ENCODE results near the gene RYR3.

RYR3 gene

DNA sequence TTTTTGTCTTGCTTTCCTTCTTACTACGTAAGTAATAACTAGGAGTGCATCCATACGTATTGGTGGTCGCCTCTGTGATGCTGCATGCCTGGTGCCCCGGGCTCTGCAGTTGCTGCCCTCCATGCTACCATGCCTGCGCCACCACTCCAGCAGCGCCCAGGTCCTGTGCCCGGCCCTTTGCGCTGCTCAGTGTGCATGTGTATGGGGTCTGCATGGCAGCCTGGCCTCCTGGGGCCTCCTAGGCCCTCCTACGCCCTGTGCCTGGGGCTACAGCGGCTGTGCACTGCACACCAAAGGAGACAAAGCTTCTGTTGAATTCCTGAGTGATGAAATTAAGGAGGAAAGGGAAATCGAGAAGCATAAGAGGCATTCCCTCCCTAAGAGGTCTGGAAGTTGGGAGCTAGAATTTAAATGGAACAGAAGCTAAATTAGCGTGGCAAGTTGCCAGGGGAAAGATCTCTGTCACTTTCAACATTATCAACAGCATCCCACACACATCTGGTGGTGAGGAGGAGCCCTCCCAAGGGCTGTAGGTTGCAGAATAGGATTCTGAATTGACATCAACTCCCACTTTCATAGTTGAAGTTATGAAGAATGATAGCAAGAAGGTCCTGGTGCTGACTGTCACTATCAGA, 382.5 kb downstream of the RYR3 start:
- in situ Hi-C loops (cut with HindIII; ENCODE audit: low sequenced_read_pairs) = loop anchor here (25.0 kb wide), 1 partner anchor 406 kb away; no protein-coding TSS in a partner anchor

GRCh38 chr15:33698126-33698525, 387.4 kb downstream of the RYR3 start:
- in situ Hi-C loops (cut with HindIII; ENCODE audit: low sequenced_read_pairs) = loop anchor here (25.0 kb wide), 1 partner anchor 411 kb away; no protein-coding TSS in a partner anchor

GRCh38 chr15:33699145-33699544, 388.4 kb downstream of the RYR3 start:
- in situ Hi-C loops (cut with HindIII; ENCODE audit: low sequenced_read_pairs) = loop anchor here (25.0 kb wide), 1 partner anchor 412 kb away; no protein-coding TSS in a partner anchor

GRCh38 chr15:33699691-33700447, 389.1 kb downstream of the RYR3 start:
- in situ Hi-C loops (cut with HindIII; ENCODE audit: low sequenced_read_pairs) = loop anchor here (25.0 kb wide), 1 partner anchor 413 kb away; no protein-coding TSS in a partner anchor

DNA sequence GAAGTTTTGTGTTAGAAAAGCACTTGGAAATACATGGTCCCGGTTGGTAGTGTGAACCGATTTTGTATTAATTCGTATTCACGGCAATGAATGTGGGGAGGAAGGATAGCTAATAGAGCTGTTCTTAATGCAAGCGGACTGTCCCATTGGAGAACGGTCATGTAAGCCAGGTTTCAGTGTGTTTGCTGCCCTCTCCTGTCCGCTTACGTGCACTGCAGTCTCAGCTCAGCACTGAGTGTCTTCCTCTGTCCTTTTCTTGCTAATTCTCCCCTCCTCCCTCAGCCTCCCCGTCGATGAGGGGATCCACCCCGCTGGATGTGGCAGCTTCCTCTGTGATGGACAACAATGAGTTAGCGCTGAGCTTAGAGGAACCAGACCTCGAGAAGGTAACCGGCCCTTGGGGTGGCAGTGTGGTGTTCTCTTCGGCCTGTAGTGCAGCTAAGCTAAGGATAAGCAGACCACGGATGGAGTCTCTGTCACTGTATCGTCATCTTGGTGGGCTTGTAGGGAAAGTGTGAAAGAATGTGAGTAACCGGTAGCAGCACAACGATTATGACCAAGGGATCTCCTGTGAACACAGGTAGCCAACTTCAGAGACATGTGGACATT, 390.0 kb downstream of the RYR3 start:
- in situ Hi-C loops (cut with HindIII; ENCODE audit: low sequenced_read_pairs) = no loop called here

DNA sequence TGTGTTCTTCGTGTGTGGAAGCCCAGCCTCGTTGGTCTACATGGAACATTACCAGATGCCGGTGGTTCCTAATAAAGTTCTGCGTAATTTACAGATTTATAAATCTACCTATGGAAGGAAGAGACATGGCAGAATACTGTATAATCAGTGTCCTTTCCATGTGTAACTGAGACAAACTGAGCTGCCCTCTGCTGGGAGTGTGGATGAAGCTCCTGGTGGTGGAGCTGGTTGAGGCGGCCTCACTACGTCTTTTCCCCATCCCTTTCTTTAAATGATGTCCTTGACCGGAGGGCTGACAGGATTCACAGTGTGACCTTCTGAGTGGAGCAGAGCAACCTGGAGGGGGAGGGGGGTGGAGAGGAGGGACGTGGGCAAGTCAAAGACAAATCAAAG, 390.5 kb downstream of the RYR3 start:
- in situ Hi-C loops (cut with HindIII; ENCODE audit: low sequenced_read_pairs) = no loop called here

GRCh38 chr15:33706173-33706572, 395.4 kb downstream of the RYR3 start:
- in situ Hi-C loops (cut with HindIII; ENCODE audit: low sequenced_read_pairs) = no loop called here

GRCh38 chr15:33710748-33711147, 400.0 kb downstream of the RYR3 start:
- in situ Hi-C loops (cut with HindIII; ENCODE audit: low sequenced_read_pairs) = no loop called here

DNA sequence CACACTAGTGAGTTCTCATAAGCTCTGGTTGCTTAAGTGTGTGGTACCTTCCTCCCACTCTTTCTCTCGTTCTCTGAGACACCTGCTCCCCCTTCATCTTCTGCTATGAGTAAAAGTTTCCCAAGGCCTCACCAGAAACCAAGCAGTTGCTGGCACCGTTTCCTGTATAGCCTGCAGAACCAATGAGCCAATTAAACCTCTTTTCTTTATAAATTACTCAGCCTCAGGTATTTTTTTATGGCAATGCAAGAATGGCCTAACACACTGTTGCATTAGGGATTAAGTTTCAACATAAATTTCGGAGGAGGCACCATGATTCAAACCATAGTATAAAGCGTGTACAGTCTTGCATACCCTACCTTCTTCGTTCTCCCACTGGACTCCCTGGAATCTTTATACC, 405.3 kb downstream of the RYR3 start:
- in situ Hi-C loops (cut with HindIII; ENCODE audit: low sequenced_read_pairs) = no loop called here

DNA sequence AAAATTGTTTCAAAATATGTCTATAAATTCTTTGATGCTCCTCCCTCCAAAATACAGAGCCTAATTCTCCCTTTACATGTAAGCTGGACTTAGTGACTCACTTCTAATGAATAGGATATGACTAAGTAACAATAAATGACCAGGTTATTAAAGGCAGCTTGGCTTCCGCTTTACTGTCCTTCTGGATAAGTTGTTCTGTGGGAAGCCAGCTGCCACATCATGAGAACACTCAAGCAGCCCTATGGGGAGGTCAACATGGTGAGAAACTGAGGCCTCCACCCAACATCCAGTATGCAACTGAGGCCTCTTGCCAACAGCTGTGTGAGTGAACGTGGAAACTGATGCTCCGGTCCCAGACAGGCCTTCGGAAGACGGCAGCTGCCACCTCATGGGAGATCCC, 410.2 kb downstream of the RYR3 start:
- in situ Hi-C loops (cut with HindIII; ENCODE audit: low sequenced_read_pairs) = no loop called here

DNA sequence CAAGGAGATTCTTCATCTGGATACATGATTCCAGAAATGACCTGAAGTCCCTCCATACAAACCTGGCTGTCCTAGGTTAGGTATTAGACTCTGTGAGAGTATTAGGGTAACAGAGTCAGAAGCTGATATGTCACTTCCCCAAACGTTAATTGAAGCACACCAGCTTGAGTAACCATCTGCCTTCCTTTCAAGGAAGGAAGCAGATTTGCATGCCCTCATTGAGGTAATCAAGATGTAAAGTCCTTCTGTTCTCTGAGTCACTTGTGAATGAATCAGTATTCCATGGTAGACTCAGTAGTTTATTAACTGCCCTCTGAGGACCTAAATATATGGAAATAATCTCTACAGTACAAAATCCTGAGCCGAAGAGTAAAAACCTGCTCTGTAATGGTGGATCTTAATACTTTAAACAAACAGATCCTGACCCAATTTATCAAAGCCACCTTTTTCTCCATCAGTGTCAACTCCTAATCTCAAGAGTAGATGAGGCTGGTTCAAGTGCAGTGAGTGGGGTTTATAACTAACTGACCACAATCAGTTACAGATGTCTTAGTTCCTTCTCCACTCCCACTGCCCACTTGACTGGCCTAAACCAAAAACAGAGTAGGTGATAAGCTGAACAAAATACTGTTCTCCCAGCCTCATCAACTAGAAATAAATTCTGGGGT, 411.4 kb downstream of the RYR3 start:
- in situ Hi-C loops (cut with HindIII; ENCODE audit: low sequenced_read_pairs) = no loop called here

DNA sequence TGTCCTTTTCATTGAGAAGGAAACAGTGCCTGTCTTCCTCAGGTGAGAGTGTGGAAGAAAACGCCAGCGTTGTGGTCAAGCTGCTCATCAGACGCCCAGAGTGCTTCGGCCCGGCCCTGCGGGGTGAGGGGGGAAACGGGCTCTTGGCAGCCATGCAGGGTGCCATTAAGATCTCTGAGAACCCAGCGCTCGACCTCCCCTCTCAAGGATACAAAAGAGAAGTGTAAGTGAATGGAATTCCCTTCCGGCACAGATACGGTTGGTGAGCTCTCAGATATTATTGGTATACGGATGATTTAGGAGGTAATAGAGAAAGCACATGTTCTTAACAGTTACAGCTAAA, 411.9 kb downstream of the RYR3 start:
- in situ Hi-C loops (cut with HindIII; ENCODE audit: low sequenced_read_pairs) = no loop called here

- in situ Hi-C loops (cut with HindIII; ENCODE audit: low sequenced_read_pairs) = loop anchor here (25.0 kb wide), 1 partner anchor 263 kb away; no protein-coding TSS in a partner anchor
These were observed 413.7 kb downstream of the RYR3 start for GRCh38 chr15:33724321-33725036.

GRCh38 chr15:33729653-33730052, 418.9 kb downstream of the RYR3 start:
- in situ Hi-C loops (cut with HindIII; ENCODE audit: low sequenced_read_pairs) = loop anchor here (25.0 kb wide), 1 partner anchor 258 kb away; no protein-coding TSS in a partner anchor

DNA sequence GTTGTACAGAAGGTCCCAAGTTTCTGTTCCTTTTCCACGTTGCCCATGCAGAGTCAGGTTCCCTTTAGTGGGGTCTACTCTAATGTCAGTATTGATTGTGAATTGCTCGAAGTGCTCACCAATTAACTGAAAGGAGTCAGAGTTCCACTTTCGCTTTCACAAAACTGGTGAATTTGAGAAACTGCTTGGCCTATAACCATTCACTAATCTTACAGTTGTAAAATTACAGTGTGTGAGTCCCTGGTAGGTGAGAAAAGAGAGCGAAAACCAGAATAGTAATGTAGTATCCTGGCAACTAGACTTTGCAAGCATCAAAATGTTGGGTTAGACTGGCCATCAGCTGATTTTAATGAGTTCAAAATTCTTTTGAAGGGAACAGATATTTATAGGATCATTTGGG, 420.0 kb downstream of the RYR3 start:
- in situ Hi-C loops (cut with HindIII; ENCODE audit: low sequenced_read_pairs) = loop anchor here (25.0 kb wide), 1 partner anchor 256 kb away; no protein-coding TSS in a partner anchor

- in situ Hi-C loops (cut with HindIII; ENCODE audit: low sequenced_read_pairs) = loop anchor here (25.0 kb wide), 1 partner anchor 252 kb away; no protein-coding TSS in a partner anchor
These were observed 424.4 kb downstream of the RYR3 start for GRCh38 chr15:33735143-33735542.

- in situ Hi-C loops (cut with HindIII; ENCODE audit: low sequenced_read_pairs) = loop anchor here (25.0 kb wide), 1 partner anchor 252 kb away; no protein-coding TSS in a partner anchor
These were observed 425.0 kb downstream of the RYR3 start for GRCh38 chr15:33735637-33736247.

DNA sequence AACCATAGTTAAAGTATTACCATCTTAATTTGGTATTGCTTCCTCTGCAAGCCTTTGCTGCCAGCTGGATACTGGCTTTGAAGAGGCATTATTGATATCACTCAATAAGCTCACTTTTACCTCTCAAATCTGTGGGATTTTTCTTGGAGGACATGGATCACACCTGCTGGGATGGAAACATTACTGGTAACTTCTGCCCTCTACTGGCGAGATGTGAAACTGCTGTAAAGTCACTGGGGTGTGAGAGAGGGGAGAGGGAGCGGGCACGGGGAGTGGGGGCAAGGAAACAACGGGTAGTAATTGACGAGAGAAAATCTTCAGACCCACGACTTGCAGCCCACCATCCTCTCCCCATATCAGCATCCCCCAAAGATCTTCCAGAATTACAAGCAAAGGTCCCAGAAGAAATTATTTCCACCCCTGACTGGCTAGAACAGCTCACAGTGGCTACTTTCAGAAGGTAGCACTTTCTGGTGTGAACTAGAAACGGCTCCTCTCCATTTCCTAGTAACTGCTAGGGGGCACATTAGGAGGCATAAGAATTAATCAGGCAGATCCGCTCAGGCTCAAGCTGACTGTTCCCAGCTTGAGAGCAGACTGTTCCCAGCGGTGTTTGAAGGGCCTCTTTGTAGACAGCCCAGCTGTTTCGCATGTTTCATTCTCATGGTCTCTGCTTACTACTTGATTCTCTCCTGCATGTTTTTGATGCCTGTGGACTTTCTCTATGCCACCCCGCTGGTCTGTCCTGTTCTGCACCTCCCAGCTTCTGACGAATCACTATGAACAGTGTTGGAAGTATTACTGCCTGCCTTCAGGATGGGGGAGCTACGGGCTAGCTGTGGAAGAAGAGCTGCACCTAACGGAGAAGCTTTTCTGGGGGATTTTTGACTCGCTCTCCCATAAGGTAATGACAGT, 427.2 kb downstream of the RYR3 start:
- in situ Hi-C loops (cut with HindIII; ENCODE audit: low sequenced_read_pairs) = loop anchor here (25.0 kb wide), 1 partner anchor 249 kb away; no protein-coding TSS in a partner anchor
